GM18511 (cell line): Measurements from ENCODE around the gene RAB35.

Experiments used
- ATAC-seq: cut with Tn5 transposase; IDR thresholded peaks from one replicate; pipeline ENCODE4 v1.9.1; 2021; ENCODE audit warnings: mild to moderate bottlenecking, moderate library complexity; ENCODE audit not compliant: unreplicated experiment

RAB35 gene

GRCh38 chr12:120134307-120134980 lies 17.9 kb upstream of the RAB35 start:
- ATAC-seq, result no peak

DNA sequence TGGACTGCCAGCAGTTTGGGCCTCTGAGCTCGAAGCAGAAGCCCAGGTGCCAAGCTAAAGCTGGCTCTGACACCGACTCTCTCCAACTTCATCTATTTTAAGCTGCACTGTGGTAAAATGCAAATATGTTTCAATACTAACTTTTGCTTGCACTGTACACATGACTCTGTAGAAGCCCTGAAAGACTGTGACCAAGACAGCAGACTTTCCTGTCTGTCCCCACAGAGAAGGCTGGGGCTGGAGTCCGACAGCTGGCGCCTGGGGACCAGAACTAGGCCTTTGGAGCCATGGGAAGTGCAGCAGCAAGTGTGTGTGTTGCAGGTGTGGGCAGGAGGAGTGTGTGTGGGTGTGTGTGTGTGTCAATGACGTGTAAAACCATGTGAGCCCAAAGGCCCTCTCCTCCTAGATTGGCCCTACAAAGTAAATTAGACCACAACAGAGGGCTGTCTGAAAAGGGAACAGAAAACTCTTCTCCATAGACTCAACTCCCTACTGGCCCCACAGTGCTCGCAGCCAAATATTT lies 16.4 kb upstream of the RAB35 start:
- peak; percentile 97 for ATAC-seq

GRCh38 chr12:120132054-120132836 lies 15.7 kb upstream of the RAB35 start:
- ATAC-seq, result no peak

GRCh38 chr12:120131116-120131515 lies 14.6 kb upstream of the RAB35 start:
- ATAC-seq, result no peak

DNA sequence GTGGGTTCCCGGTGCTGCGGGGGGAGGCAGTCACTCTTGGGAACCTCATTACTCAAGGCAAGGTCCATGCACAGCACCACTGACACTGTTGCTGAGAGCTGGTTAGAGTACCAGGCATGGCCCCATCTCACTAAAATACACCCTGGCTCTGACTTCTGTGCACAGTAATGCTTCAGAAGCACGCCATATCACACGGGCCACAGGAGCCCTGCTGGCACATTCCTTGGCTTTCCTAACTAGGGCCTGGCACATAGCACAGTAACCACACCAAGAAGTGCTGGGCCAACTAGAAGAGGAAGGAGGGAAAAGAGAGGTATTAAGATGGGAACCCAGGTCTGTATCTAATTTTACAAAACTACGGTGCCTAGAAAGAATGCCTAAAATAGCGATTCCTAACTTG lies 13.5 kb upstream of the RAB35 start:
- no peak for ATAC-seq

- ATAC-seq, result no peak
Measured at GRCh38 chr12:120126635-120127005, 10.1 kb upstream of the RAB35 start.

- ATAC-seq, result no peak
Measured at GRCh38 chr12:120125792-120126634, 9.5 kb upstream of the RAB35 start.

GRCh38 chr12:120125029-120125428 lies 8.5 kb upstream of the RAB35 start:
- ATAC-seq, result no peak

DNA sequence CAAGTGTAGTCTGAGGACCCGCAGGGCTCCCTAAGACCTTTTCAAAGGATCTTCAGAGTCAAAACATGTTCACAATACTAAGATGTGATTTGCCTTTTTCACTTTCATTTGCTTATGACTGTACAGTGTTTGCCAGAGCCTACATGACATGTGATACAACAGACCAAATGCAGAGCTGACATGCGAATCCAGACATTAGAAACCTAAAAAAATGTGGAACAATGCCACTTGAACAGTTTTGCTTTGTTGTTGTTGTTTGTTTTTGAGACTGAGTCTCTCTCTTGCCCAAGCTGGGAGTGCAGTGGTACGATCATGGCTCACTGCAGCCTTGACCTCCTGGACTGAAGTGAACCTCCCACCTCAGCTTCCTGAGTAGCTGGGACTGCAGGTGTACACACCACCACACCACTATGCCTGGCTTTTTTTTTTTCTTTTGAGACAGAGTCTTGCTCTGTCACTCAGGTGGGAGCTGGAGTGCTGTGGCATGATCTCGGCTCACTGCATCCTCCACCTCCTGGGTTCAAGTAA lies 5.3 kb upstream of the RAB35 start:
- ATAC-seq, result peak; percentile 52

- ATAC-seq, result no peak
Measured at GRCh38 chr12:120121343-120121742, 4.8 kb upstream of the RAB35 start.

DNA sequence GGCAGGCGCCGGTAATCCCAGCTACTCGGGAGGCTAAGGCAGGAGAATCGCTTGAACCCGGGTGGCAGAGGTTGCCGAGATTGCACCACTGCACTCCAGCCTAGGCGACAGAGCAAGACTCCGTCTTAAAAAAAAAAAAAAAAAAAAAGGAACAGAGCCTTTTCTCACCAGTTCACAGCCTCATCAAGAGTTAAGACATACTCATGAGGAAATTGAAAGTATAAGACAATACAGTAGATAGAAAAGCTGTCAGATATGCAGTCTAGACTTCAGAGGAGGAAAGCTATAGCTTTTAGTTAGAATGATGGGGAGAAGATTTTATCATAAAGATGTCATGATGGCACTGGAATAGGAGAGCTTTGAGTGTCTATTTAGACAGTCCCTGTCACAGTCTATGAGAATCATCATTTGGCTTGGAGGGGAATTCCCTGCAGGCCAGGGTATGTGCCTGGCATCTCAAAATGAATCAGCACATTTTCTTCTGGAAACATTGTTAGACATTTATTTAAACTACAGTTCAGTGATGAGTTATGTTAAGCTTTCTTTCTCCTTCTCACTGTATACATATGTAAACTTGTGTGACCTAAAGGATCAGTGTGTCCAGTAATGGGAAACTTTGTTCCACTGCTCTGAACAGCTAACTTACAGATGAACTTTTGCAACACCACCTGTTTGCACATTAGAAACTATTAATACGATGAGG lies 2.9 kb upstream of the RAB35 start:
- ATAC-seq, result peak; percentile 33

DNA sequence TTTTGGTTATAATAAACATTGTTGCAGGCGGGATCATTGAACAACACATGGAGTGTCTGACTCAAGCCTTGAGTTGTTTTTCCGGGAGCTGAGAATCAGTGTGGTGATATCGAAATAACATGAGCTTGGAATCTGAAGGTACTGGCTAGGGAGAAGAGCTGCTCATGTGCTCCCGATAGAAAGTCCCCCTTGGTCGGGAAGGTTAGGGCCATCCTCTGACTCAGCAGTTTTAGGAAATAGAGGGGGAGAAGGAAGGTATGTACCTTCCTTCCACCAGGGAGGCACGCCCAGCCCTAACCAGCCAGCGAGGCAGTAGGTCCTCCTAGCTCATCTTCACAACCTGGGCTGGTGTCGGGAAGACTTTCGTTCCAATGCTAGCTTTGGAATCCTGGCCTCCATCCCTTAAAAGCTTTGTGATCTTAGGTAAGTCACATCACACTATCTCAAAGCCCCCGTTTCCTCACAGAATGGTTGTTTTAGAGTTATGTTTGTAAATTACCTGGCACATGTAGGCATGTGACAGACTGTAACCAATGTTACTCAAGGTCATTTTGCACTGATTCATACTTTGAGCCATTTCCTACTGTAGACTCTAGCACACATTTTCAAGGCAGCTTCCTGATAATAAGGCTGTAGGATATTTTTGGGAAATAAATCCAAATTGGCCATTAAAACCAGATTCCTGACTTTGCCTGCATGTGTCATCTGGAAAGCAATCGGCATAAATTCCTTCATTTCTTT lies 1.9 kb upstream of the RAB35 start:
- no peak for ATAC-seq

DNA sequence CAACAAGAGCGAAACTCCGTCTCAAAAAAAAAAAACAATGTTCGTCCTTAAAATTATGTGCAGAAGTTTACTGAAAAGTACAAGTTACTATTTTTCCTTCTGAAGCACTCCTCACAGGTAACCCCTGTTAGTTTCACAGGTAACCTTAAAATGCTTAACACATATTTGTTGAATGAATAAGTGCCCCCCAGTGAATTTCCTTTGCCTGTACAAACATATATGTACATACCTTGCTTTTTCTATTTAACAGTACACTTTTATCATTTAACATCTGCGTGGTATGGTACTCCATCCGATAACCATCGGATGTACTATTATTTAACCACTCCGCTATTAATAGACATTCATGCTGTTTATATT lies 1.4 kb upstream of the RAB35 start:
- no peak for ATAC-seq

- peak; percentile 50 for ATAC-seq
Measured at GRCh38 chr12:120116792-120117651, 469 bp upstream of the RAB35 start.

- ATAC-seq, result peak; percentile 1
Measured at GRCh38 chr12:120115692-120116440, 687 bp downstream of the RAB35 start.

DNA sequence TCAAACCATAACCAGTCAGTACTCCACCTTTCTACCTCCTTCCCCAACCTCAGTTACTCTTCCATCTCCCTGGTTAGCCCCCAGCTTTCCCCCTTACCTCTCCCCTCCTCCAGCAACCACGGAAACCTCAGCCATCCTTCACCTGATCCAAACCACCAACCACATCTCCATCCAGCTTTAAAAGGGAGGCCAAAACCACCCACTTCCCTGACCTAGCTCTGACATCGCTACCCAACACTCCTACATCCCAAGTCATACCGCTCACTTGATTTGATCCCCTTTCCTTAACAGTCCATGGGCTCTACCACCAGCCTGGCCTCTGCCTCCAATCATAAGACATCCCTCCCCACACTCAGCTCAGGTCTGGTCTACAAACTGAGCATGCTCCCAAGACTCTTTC lies 1.5 kb downstream of the RAB35 start:
- ATAC-seq, result no peak

DNA sequence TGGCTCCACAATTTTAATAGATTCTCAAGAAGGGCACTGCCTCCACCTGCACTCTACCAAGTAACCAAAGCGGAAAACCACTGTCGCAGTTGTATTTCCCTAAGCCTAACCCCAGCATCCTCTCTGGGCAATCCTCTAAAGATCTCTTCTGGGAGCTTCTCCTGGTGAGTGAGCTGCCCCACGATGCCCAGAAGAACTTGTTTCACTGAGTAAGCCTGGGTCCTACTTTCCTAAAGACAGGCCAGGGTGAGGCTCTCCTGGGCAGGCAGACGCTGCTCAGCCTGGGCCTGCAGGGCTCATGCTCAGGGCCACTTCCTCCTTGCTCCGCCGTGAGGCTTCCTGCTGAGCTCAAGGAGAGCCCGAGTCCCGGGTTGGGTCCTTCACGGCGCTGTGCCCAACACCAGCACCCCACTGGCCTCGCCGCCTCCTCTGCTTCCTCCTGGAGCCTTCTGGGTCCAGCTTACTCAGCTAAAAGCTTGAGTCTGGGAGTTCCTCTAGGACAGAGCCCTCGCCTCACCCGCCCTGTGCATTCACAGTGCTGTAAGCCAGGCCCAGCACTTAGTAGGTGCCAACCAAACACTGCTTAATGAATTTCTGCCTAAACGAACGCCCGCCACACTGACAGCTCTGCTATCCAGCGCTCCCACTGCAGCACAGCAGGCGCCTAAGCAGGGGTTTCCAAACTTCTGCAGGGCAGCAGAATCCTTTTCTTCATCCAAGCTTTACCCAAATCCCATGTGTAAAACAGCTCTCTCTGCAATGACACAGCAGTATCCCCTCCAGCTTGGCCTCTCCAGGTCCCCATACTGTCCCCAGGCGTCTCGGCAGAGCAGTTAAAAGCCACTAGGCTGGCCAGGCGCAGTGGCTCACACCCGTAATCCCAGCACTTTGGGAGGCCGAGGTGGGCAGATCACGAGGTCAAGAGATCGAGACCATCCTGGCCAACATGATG lies 5.7 kb downstream of the RAB35 start:
- peak; percentile 75 for ATAC-seq
